Activated CD4-positive, alpha-beta T cell treated with anti-CD3 and anti-CD28 coated beads for 48 hours (primary cell): ENCODE measurements around the gene ADGRL3.
"Not testable (repeated sequence)": the region's sequence is repeated elsewhere in the genome, so short reads cannot be mapped to it uniquely, and the experiment has no call there.

Experiments
- DNase-seq: peaks from one replicate; pipeline ENCODE4 v3.0.0-alpha.2; 2020

The ADGRL3 gene

DNA sequence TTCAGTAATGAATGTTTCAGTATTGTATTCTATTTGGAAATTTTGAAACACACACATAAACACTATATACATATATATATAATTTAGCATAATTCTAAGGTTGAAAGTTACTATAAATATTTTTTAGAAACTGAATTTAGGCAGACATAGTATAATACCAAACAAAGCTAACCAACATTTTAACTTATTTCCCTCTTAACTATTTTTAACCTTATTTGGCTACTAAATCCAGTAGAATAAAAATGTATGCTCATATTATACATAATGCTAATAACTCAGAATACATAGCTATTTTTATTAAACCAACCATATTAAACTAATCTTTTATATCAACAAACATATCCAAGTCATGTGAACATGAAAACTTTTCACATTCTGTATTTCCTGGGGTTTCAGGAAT is 563.6 kb downstream of the ADGRL3 start:
- no peak for DNase-seq

DNA sequence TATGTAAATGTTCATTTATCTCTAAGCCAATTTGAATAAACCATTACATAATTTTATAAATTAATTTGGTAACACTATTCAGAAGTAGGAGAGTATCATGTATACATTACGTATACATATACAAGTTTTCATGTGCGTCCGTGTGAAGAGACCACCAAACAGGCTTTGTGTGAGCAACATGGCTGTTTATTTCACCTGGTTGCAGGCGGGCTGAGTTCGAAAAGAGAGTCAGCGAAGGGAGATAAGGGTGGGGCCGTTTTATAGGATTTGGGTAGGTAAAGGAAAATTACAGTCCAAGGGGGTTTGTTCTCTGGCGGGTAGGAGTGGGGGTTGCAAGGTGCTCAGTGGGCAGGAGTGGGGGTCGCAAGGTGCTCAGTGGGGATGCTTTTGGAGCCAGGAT is 564.0 kb downstream of the ADGRL3 start:
- DNase-seq = not testable (repeated sequence)

DNA sequence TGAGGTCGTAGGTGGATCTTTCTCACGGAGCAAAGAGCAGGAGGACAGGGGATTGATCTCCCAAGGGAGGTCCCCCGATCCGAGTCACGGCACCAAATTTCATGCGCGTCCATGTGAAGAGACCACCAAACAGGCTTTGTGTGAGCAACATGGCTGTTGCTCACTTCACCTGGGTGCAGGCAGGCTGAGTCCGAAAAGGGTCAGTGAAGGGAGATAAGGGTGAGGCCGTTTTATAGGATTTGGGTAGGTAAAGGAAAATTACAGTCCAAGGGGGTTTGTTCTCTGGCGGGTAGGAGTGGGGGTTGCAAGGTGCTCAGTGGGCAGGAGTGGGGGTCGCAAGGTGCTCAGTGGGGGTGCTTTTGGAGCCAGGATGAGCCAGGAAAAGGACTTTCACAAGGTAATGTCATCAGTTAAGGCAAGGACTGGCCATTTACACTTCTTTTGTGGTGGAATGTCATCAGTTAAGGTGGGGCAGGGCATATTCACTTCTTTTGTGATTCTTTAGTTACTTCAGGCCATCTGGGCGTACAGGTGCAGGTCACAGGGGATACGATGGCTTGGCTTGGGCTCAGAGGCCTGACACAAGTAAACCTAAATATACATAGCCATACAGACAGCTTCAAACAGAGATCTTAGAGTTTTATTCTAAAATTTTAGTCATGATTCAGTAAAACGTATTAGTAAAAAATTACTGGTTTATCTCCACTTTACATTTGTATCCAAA is 569.5 kb downstream of the ADGRL3 start:
- DNase-seq = not testable (repeated sequence)

DNA sequence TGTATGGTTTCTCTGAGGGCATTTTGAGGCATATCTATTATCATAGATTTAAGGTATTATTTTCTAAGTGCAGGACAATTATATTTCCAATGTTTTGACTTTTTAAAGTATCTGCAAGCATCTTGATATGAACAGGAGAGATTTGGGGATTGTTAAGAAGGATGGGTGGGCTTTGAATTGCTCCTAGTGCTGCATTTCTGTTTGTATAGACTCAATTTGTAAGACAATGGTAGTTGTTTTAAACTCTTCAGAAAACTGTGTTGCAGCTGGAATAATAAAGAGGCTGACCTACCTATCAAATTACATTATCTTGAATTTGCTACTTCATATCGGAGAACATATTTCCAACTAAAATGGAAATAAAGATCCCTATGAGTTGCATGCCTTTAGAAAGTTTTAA is 570.3 kb downstream of the ADGRL3 start:
- no peak for DNase-seq

DNA sequence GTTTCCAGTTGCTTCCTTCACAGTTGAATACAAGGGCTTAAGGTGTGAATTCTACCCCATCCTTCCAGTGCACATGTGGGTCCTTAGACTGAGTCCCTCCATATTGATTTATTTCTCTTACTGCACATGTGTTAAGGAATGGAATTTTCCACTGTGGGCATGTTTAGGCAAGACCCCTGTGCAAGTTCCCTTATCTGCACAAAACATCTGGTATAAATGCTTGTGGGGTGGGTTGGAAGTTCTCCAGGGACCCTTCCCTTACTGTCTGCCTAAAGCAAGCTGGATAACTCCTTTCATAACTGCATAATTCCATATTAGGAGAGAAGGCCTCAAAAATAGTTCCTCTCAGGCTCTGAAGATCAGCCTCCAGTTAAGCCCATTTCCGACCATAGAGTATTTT is 570.9 kb downstream of the ADGRL3 start:
- no peak for DNase-seq

DNA sequence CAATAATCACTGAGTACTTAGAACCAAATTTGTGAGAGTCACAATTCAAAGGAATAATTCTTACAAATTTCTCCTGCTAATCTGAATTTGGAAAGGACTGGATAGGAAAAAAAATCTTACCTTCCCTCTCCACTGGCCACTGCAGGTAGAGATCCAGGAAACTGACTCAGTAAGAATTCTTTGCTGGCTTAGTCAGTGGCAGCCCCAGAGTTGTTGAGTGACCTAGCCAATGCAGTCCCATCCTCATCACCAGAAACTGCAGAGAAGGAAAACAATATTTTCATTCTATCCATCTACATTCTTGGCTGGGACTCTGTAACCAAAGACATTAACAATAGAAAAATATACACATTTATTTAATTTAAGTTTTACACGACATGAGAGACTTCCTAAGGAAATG is 572.0 kb downstream of the ADGRL3 start:
- no peak for DNase-seq

DNA sequence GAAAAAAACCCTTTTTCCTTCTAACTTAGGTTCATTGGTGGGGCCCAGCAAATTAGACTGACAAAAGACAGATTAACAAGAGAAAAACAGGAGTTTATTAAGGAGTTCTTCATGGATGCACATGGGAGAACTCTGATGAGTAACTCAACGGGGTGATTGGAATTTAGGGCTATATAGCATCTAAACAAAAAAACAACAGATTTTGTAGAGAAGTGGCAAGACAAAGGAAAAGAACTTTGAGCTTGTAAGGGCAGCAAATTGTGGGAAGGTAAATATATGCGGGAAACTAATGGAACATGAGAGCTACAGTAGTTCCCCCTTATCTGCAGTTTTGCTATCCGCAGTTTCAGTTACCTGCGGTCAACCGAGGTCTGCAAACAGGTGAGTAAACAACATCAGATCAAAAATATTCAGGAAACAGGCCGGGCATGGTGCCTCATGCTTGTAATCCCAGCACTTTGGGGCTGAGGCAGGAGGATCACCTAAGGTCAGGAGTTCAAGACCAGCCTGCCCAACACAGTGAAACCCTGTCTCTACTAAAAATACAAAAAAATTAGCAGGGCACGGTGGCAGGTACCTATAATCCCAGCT is 573.6 kb downstream of the ADGRL3 start:
- no peak for DNase-seq

DNA sequence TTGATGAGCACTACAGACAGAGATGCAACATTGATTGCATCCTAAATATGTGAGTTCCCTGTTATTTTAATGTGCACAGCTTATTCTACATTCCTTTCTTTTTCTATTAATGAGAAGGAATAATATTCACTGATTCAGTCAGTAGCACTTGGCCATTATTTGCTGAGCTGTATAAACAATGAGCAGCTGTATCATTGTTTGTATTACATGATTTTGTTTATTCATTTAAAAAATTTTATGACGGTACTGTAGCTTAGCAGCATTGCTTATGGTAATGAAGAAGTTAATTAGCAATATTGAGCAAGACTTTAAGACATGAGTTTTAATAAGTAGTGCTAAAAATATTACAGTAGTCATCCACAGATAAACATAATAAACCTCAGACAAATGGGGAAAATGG is 582.0 kb downstream of the ADGRL3 start:
- no peak for DNase-seq

DNA sequence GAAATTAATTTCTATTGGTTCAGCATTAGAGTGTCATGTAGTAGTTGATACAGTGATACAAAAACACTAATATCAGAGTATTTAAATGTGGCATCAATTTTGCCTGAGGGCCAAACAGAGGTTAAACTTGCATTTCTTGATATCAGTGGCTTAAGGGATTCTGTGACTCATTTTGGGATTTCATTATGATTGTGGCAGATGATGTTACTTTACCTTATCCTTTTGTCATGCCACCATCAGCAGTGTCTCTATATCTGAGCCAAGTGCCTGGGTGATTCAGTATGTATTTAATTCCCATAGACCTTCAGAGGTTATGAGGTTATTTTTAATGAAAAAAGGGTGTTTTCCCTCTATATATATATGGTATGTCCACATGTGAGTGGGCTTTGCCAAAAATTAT is 582.9 kb downstream of the ADGRL3 start:
- no peak for DNase-seq

DNA sequence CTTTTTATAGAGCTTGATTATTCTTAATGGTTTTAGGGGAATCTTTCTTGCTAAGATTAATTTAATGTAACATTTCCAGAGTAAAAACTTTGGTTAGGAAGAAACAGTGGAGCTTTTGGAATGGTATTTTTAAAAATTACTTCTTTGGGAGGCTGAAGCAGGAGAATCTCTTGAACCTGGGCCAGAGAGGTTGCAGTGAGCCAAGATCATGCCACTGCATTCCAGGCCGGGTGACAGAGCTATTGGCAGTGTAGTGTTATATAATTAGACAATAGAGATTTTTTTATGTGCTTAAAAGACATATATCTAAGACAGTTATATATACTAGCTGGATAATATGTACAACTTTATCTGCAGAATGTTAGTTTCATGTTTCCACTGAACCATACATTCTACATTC is 585.6 kb downstream of the ADGRL3 start:
- no peak for DNase-seq

DNA sequence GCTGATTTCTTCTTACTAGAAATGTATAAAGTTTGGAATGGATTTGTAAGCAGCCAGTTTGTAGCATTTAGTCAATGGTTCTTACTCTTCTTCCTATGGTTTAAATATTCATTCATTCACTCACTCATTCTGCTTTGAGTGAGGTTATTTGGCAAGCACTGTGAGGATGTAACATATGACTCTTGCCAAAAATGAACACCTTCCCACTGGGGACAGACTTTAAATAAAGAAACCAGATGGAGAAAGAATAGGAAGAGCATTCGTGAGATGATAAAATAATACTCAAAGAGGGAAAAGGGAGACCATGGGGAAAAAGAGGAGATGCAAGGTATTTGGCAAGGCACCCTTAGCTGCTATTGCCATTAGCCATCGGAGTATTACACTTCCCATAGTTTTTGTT is 586.1 kb downstream of the ADGRL3 start:
- no peak for DNase-seq

DNA sequence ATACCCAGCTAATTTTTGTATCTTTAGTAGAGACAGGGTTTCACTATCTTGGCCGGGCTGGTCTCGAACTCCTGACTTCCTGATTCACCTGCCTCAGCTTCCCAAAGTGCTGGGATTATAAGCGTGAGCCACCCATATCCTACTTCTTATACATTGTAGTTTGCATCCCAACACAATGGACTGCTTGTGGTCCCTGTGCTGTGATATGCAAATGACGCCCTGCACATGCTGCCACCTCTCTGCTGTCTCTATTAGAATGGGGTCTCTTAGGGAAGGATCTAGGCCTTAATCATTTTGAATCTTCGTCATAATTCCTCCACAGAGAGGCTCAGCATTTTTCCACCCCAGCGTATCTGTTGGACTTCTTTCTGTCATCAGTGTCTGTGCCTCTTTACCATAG is 595.9 kb downstream of the ADGRL3 start:
- DNase-seq = no peak

DNA sequence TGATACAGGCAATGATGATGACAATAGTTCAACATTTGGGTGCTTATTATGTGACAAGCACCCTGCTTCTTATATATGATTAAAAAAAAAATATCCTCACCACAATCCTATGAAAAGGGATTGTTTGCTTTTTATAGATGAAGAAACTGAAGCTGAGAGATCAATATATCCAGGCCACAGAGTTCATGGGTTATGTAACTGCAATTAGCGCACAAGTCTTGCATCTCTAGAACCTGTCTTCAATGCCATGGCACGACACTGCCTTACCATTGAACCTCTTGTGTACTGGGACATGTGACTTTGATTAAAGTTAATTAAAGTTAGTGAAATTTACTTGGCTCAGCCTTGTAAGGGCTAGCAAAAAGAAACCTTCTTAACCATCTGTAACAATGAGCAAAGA is 599.7 kb downstream of the ADGRL3 start:
- DNase-seq = no peak

DNA sequence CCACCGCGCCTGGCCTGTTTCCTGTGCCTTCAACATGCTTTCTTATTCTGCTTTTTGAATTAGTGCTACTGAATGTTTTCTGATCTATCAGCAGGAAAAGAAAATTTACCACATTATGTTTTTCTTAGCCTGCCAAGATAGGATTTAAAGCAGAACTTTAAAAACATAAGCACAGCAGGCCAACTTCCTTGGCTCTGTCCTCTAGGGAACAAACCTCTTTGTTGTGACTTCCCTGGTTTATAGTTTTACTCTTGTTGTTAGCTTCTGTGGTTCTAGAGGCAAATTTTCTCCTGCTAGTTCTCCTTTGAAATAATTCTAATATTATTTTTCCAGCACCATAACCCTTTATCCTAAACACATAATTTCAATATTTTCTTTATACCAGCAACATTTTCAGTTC is 605.1 kb downstream of the ADGRL3 start:
- no peak for DNase-seq

DNA sequence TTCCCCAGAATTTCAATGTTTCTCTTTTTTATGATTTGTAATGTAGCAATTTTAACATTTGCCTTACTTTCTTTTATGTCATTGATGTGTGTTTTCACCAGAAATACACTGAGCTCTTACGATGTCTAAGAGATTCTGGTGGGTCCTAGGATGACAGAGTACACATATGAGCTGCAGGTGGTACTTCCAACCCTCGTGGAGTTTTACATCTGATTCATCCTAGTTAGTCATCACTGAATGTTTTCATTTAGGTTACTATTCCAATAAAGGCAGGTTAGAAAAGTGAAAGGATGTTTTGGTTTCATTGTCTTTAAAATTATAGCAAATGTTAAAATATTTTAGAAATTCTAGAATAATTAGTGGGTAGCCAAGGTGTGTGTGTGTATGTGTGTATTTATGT is 605.9 kb downstream of the ADGRL3 start:
- no peak for DNase-seq

DNA sequence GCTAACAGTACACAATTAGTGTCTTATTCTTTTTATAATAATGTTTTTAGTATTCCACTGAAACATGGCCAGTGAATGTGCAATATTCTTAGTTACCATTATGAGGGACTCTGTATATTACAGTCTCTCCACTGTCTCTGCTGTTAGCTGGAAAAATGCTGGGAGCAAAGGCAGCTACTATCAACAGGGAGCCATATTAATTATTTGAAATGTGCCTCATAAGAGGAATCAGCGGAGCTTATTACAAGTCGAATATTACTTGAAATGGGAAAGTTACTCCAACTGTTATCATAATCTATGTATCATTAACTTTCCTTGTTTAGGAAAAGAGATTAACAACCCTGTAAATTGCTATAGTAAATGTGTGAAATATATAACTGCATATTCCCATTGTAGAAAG is 612.0 kb downstream of the ADGRL3 start:
- no peak for DNase-seq

DNA sequence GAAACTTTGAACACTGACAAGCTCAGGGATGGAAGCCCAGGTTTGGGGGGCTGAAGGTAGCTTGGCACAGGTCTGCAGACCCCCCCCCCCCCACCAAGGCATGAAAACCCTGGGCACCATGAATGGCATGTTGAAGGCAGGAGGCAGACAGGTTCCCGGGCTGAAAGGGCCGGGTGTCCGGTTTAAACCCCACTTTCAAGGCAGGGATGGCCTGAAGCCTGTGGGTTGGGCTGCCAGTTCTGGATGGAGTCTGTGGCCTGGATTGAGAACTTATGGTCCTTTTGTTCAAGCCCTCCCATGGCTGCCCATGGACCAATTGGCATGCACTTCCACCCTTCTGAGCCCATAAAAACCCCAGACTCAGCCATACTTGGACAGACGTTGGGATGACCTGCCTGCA is 616.9 kb downstream of the ADGRL3 start:
- no peak for DNase-seq

DNA sequence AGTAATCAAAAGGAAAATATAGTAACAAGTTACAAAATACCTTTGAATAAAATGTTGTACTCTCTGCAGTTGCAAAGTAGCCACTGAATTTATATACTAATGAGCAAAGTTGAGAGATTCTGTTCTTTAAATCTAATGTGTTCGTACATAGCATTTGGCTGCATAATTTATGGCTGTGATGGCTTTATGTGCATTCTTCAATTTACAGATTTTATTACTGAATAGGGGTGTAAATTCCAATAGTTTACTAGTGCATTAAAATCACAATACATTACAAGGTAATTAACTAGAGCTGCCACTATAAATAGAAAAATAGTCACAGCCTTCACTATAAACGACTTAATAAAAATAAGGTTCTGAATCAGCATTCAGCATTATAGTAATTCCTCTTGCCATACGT is 620.0 kb downstream of the ADGRL3 start:
- no peak for DNase-seq

DNA sequence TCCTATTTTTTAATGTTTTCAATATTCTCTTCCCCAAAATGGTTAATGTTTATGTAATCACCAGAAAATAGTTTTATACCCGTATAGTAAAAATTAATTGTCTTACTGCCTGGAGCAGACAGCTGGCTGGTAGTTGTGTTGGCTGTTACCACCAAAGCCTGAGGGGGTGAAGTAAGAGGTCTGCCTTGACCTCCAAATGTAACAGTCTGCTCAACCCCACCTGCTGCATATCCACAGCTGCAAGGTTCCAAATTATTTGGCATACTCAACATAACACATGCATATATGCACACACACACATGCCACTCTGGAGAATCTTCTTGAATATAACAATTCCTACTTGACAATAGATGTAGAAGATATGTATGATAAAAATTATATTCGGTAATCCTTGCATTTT is 624.3 kb downstream of the ADGRL3 start:
- DNase-seq = no peak

DNA sequence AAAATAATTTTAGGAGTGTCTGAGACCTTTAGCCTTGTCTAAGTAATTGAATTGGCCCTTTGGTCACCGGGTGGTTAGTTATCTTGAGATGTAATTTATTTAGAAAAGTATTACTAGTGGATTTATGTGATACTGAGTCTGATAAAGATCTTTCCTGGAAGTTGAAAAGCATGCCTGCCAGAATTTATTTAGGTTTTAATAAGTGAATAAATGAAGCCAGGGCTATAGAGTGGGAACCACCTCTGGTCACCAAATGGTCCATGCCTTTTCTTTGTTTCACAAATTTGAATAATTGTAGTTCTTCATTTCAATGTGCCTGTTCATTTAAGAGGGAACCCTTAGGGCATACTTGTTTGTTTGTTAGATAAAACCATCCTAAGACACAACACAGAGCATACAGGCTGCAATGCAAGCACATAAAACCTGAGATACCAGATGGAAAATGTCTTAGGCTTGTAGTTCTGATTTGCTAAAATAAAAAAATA is 627.8 kb downstream of the ADGRL3 start:
- DNase-seq = no peak

DNA sequence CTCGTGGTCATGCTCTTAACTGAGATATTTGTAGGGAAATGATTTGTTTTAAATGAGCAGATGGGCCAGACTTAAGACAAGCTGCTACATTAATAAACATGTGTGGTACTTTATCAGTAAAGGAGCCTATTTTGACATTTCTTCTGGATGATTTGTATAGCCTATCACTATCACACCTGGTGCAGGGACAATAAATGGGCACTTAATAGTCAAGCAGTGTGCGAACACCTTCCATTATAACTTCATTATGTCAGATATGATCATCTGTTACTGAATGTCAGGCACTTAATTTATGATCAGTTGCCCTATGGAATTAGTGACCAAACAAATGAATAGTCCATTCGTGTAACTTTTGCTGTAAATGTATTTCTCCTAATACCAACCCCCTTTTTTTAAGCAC is 628.8 kb downstream of the ADGRL3 start:
- no peak for DNase-seq

DNA sequence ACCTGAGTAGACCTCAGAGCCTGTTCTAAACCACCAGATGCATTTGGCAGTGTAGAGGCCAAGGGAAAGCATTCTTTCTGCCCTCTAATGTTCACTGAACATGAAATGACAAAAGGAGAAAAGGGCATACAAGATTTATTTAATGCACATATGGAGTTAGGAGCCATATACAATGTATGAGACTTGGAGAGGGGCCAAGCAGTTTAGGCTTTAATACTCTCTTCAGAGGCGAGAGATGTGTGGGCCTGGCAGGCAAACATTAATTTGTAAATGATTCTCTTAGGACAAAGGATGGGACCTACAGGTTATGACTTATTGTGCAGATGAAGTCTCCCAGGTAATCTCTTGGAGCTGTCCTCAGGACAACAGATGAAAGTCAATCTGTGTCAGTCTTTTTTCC is 631.9 kb downstream of the ADGRL3 start:
- no peak for DNase-seq

DNA sequence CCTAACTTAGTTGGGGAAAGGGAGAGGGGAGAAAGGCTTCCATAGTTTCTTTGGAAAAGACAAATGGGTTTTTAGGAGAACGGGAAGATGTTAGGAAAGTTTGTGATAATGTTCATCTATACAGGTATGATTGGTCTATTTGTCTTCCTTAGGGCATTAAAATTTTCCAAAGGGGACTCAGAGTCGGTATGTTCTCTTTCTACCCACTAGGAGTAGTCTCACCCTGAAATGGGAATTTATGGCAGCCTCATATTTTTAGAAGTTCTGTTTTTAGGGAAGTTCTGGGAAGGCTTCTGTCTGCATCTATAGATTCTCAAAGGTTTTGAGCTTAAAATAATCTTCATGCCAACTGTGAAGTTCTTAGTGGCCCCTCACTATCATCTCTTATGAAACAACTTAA is 637.3 kb downstream of the ADGRL3 start:
- DNase-seq = no peak

DNA sequence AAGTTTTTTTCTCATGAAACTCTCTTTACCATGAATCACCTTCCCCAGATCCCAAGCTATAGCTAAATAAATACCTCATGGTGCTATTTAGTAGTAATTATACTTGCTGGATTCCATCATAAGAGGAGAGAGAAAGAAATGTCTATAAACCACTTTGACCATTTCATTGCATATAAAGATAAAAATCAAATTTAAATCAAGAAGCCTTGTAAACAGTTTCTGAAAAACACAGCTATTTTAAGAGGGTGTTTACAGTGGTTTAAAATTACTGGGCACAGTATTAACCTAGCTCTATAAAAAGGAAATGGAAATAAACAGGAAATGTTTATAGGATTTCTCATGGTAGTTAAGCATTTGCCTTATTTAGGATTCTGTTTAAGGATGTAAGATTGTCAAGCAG is 637.9 kb downstream of the ADGRL3 start:
- no peak for DNase-seq

DNA sequence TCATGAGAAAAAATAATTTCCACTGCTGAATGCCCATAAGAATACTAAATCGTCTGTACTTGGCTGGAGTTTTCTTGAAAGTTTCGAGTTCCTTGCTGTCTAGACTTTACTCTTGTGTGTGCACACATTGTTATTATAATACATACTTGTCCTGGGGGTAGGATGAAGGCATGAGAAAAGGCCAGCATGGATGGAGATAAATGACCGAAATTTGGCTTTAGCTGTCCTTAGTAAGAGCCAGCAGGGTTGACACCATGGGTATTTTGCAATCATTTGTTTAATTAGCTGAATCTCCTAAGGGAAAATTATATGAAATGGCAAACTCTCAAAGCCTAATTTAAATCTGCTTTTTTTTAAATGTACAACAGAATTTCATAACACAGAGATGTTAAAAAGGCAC is 641.6 kb downstream of the ADGRL3 start:
- DNase-seq = no peak
